Measurements from ENCODE around the gene DHRS12.

DHRS12 gene

GRCh38 chr13:51840917-51841316, 37.0 kb upstream of the DHRS12 start:
- no peak overlapping the region for H4K8ac ChIP-seq (ENCODE audit: low read depth, low read length)
- H3K79me2 ChIP-seq (ENCODE audit: control insufficient read depth, insufficient read depth, low read length, poor library complexity), result no peaks in the 10 kb centered on the region
- H3K14ac ChIP-seq (ENCODE audit: low read length), result no peak overlapping the region
- H3K36me3 ChIP-seq (ENCODE audit: control insufficient read depth in 1 of 2, insufficient read depth in 2 of 2, low read length in 2 of 2), result no peaks in the 10 kb centered on the region
- WGBS (ENCODE audit: extremely low coverage, insufficient coverage, insufficient read length), result no CpG with 5 or more reads among the region's 6 CpGs
- no peak overlapping the region for H2BK12ac ChIP-seq (ENCODE audit: low read length)
- H3K79me1 ChIP-seq (ENCODE audit: low read length), result peaks cover 2% of the 10 kb centered on the region
- H3K27me3 ChIP-seq (ENCODE audit: insufficient read depth, low read length), result no peaks in the 10 kb centered on the region
- peaks cover 0 to 2% of the 10 kb centered on the region in 2 experiments for H3K4me1 ChIP-seq (ENCODE audit: control insufficient read depth in 1 of 2, insufficient read depth in 2 of 2, low read length in 2 of 2)
- H3K27ac ChIP-seq (ENCODE audit: low read depth, low read length), result no peak overlapping the region
- no peak for DNase-seq
- H3K4me2 ChIP-seq (ENCODE audit: low read length), result no peak overlapping the region
- no peak overlapping the region for H3K4ac ChIP-seq (ENCODE audit: low read depth, low read length)
- no peak overlapping the region for H2AK5ac ChIP-seq (ENCODE audit: low read length)
- no peak overlapping the region for H3K4me3 ChIP-seq (ENCODE audit: low read depth, low read length)
- H2AFZ ChIP-seq (ENCODE audit: insufficient read depth, low read length, poor library complexity), result no peak overlapping the region
- H2BK5ac ChIP-seq (ENCODE audit: low read depth, low read length, poor library complexity), result no peak overlapping the region
- H2BK120ac ChIP-seq (ENCODE audit: insufficient read depth, low read length, poor library complexity), result no peak overlapping the region
- H3K18ac ChIP-seq (ENCODE audit: low read length), result no peak overlapping the region
- H4K12ac ChIP-seq (ENCODE audit: low read depth, low read length), result no peak overlapping the region
- H3K23ac ChIP-seq (ENCODE audit: low read length), result no peak overlapping the region
- H3K9me3 ChIP-seq (ENCODE audit: insufficient read depth, low read depth, low read length), result no peaks in the 10 kb centered on the region
- no peak overlapping the region for H4K91ac ChIP-seq (ENCODE audit: low read depth, low read length)
- no peak overlapping the region for H3K9ac ChIP-seq (ENCODE audit: low read length)

DNA sequence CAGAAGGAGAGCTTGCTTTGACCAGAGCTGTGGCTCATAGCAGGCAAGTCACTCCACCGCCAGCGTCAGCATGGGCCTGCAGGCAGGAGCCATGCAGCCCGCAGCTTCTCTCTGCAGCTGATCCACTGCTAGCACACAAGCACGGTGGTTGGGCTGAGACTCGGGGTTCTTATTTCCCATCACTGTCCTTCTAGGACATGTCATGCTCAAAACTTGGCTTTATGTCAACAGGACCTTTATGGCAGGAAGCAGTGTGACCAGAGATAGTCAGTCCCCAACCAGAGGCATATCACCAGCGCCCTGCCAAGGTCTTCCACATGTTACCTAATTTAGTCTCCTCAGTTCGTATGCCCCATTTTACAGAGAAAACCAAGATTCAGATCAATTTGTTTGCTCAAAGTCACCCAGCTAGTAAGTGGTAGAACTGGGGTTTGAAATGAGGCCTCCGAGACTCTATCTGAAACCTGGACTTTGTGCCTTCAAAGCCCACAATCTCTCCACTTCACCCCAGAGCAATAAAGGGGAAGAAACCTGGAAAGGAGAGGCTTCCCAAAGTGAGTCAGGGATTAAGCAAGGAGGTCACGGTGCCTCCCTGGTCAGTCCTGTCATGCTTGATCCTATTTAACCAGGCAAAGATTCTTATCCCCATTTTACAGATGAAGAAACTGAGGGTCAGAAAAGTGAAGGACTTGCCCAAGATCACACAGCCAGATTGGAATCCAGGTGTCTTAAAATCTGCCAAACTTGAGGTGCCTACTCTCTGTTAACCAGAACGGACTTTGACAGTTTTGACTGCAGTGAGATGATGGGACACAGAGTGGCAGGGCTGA, 36.0 kb upstream of the DHRS12 start:
- Histone ChIP-seq H3K23ac (ENCODE audit: low read length) (peak overlapping the region; percentile 17), H3K14ac (ENCODE audit: low read length) (no peak overlapping the region), H3K4me3 (ENCODE audit: low read depth, low read length) (no peak overlapping the region), H3K4me1 (ENCODE audit: control insufficient read depth in 1 of 2, insufficient read depth in 2 of 2, low read length in 2 of 2) (no peaks in the 10 kb centered on the region), H2BK120ac (ENCODE audit: insufficient read depth, low read length, poor library complexity) (no peak overlapping the region), H3K27me3 (ENCODE audit: insufficient read depth, low read length) (no peaks in the 10 kb centered on the region), H4K12ac (ENCODE audit: low read depth, low read length) (no peak overlapping the region), H3K9me3 (ENCODE audit: insufficient read depth, low read depth, low read length) (no peaks in the 10 kb centered on the region), H2AK5ac (ENCODE audit: low read length) (no peak overlapping the region), H3K18ac (ENCODE audit: low read length) (no peak overlapping the region), H3K4ac (ENCODE audit: low read depth, low read length) (no peak overlapping the region), H4K8ac (ENCODE audit: low read depth, low read length) (no peak overlapping the region), H2BK5ac (ENCODE audit: low read depth, low read length, poor library complexity) (no peak overlapping the region), H3K9ac (ENCODE audit: low read length) (no peak overlapping the region), H3K4me2 (ENCODE audit: low read length) (no peak overlapping the region), H2AFZ (ENCODE audit: insufficient read depth, low read length, poor library complexity) (no peak overlapping the region), H3K27ac (ENCODE audit: low read depth, low read length) (no peak overlapping the region), H3K36me3 (ENCODE audit: control insufficient read depth in 1 of 2, insufficient read depth in 2 of 2, low read length in 2 of 2) (no peaks in the 10 kb centered on the region), H3K79me1 (ENCODE audit: low read length) (no peaks in the 10 kb centered on the region), H4K91ac (ENCODE audit: low read depth, low read length) (no peak overlapping the region), H2BK12ac (ENCODE audit: low read length) (no peak overlapping the region), H3K79me2 (ENCODE audit: control insufficient read depth, insufficient read depth, low read length, poor library complexity) (no peaks in the 10 kb centered on the region)
- no CpG with 5 or more reads among the region's 10 CpGs for WGBS (ENCODE audit: extremely low coverage, insufficient coverage, insufficient read length)
- DNase-seq, result no peak

- H3K9me3 ChIP-seq (ENCODE audit: insufficient read depth, low read depth, low read length), result no peaks in the 10 kb centered on the region
- H2BK12ac ChIP-seq (ENCODE audit: low read length), result no peak overlapping the region
- H4K91ac ChIP-seq (ENCODE audit: low read depth, low read length), result no peak overlapping the region
- no peak overlapping the region for H3K27ac ChIP-seq (ENCODE audit: low read depth, low read length)
- H3K4me3 ChIP-seq (ENCODE audit: low read depth, low read length), result no peak overlapping the region
- no peaks in the 10 kb centered on the region for H3K27me3 ChIP-seq (ENCODE audit: insufficient read depth, low read length)
- H3K4me1 ChIP-seq (ENCODE audit: control insufficient read depth in 1 of 2, insufficient read depth in 2 of 2, low read length in 2 of 2), result no peaks in the 10 kb centered on the region
- no peak overlapping the region for H2AFZ ChIP-seq (ENCODE audit: insufficient read depth, low read length, poor library complexity)
- no peak overlapping the region for H4K12ac ChIP-seq (ENCODE audit: low read depth, low read length)
- no peak overlapping the region for H4K8ac ChIP-seq (ENCODE audit: low read depth, low read length)
- H3K4me2 ChIP-seq (ENCODE audit: low read length), result no peak overlapping the region
- DNase-seq, result no peak
- H3K14ac ChIP-seq (ENCODE audit: low read length), result no peak overlapping the region
- no peaks in the 10 kb centered on the region for H3K79me1 ChIP-seq (ENCODE audit: low read length)
- H2AK5ac ChIP-seq (ENCODE audit: low read length), result no peak overlapping the region
- H3K9ac ChIP-seq (ENCODE audit: low read length), result no peak overlapping the region
- H3K36me3 ChIP-seq (ENCODE audit: control insufficient read depth in 1 of 2, insufficient read depth in 2 of 2, low read length in 2 of 2), result no peaks in the 10 kb centered on the region
- H2BK120ac ChIP-seq (ENCODE audit: insufficient read depth, low read length, poor library complexity), result no peak overlapping the region
- WGBS (ENCODE audit: extremely low coverage, insufficient coverage, insufficient read length), result no CpG with 5 or more reads among the region's 8 CpGs
- no peak overlapping the region for H3K18ac ChIP-seq (ENCODE audit: low read length)
- H3K23ac ChIP-seq (ENCODE audit: low read length), result no peak overlapping the region
- no peak overlapping the region for H2BK5ac ChIP-seq (ENCODE audit: low read depth, low read length, poor library complexity)
- H3K79me2 ChIP-seq (ENCODE audit: control insufficient read depth, insufficient read depth, low read length, poor library complexity), result no peaks in the 10 kb centered on the region
- no peak overlapping the region for H3K4ac ChIP-seq (ENCODE audit: low read depth, low read length)
These were observed 34.4 kb upstream of the DHRS12 start for GRCh38 chr13:51838240-51838846.

DNA sequence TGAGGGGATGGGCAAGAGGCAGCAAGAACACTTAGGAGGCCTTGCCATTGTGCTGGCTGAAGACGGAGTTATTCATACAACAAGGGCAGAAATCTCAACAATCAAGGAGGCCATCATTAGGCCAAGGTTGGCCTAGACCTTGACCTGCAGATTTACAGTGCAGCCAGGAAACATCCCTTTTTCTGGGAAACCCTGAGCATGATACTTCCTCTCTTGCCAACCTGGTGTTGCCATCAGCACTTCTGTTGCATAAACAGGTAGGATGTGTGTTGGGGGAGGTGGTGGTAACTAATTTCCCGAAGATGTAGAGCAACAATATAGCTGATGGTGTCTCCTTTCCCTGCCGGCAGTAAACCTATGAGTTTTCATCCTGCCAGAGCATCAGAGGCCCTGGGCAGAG, 33.1 kb upstream of the DHRS12 start:
- no peak overlapping the region for H3K27ac ChIP-seq (ENCODE audit: low read depth, low read length)
- no peaks in the 10 kb centered on the region for H3K79me1 ChIP-seq (ENCODE audit: low read length)
- no peak overlapping the region for H3K9ac ChIP-seq (ENCODE audit: low read length)
- H2AFZ ChIP-seq (ENCODE audit: insufficient read depth, low read length, poor library complexity), result no peak overlapping the region
- H3K4me2 ChIP-seq (ENCODE audit: low read length), result no peak overlapping the region
- no peak overlapping the region for H3K14ac ChIP-seq (ENCODE audit: low read length)
- H4K8ac ChIP-seq (ENCODE audit: low read depth, low read length), result no peak overlapping the region
- no peak overlapping the region for H3K4ac ChIP-seq (ENCODE audit: low read depth, low read length)
- no peak overlapping the region for H2BK120ac ChIP-seq (ENCODE audit: insufficient read depth, low read length, poor library complexity)
- H2BK5ac ChIP-seq (ENCODE audit: low read depth, low read length, poor library complexity), result no peak overlapping the region
- H2AK5ac ChIP-seq (ENCODE audit: low read length), result no peak overlapping the region
- no peak overlapping the region for H4K91ac ChIP-seq (ENCODE audit: low read depth, low read length)
- H3K4me3 ChIP-seq (ENCODE audit: low read depth, low read length), result no peak overlapping the region
- H4K12ac ChIP-seq (ENCODE audit: low read depth, low read length), result no peak overlapping the region
- no peaks in the 10 kb centered on the region for H3K27me3 ChIP-seq (ENCODE audit: insufficient read depth, low read length)
- no CpG with 5 or more reads among the region's 3 CpGs for WGBS (ENCODE audit: extremely low coverage, insufficient coverage, insufficient read length)
- no peak overlapping the region for H3K18ac ChIP-seq (ENCODE audit: low read length)
- H3K36me3 ChIP-seq (ENCODE audit: control insufficient read depth in 1 of 2, insufficient read depth in 2 of 2, low read length in 2 of 2), result no peaks in the 10 kb centered on the region
- no peak overlapping the region for H3K23ac ChIP-seq (ENCODE audit: low read length)
- H3K4me1 ChIP-seq (ENCODE audit: control insufficient read depth in 1 of 2, insufficient read depth in 2 of 2, low read length in 2 of 2), result no peaks in the 10 kb centered on the region
- H2BK12ac ChIP-seq (ENCODE audit: low read length), result no peak overlapping the region
- H3K9me3 ChIP-seq (ENCODE audit: insufficient read depth, low read depth, low read length), result no peaks in the 10 kb centered on the region
- DNase-seq, result no peak
- no peaks in the 10 kb centered on the region for H3K79me2 ChIP-seq (ENCODE audit: control insufficient read depth, insufficient read depth, low read length, poor library complexity)
